Loucy (cell line): ENCODE data around the gene RBM10.

Source experiments
- CTCF ChIP-seq: fragments of 200-600 bp; sonication (generic); conservative IDR thresholded peaks from 2 replicates; pipeline ENCODE4 v1.5.1; 2014; ENCODE audit warnings: mild to moderate bottlenecking, antibody characterized with exemption, low read length
- EZH2phosphoT487 ChIP-seq: fragments of 200-600 bp; IDR thresholded peaks from 2 replicates; pipeline ENCODE4 v1.6.1; 2018; ENCODE audit warnings: antibody characterized with exemption, mild to moderate bottlenecking, moderate library complexity, borderline replicate concordance

DNA sequence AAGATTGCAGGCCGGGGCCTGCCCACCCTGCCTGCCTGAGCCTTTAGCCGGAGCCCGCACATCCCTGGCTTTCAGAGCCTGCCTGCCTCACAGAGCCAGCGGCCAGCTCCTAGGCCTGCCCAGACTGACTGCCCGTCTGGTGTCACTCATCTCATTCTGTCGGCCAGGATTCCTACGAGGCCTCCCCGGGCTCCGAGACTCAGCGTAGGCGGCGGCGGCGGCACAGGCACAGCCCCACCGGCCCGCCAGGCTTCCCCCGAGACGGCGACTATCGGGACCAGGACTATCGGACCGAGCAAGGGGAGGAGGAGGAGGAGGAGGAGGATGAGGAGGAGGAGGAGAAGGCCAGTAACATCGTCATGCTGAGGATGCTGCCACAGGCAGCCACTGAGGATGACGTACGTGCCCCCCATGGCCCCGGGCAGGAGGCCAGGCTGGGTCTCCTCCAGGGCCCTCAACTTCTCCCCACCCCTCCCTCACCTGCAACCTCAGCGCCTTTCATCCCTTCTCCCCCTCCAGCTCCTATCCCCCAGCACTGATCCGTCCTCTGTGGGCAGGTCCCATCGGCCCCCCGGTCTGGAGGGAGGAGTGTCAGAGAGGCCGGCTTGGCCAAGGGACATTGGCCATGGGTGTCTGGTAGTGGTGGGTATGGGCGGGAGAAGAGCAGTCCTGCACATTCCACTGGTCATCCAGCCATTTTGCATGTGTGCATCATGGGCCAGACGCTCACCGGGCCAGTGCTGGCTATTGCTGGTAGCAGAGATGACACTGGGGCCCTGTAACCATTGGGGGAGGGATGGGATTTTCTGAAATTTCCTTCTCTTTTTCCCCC is 26.1 kb downstream of the RBM10 start:
- TF ChIP-seq CTCF (no peak), EZH2phosphoT487 (no peak)
